GM21528 (cell line): ENCODE results near the gene CCDC148.
"Not testable (repeated sequence)": the region's sequence is repeated elsewhere in the genome, so short reads cannot be mapped to it uniquely, and the experiment has no call there.

ENCODE experiments used
- ATAC-seq: cut with Tn5 transposase; IDR thresholded peaks from one replicate; pipeline ENCODE4 v1.9.1; 2021; ENCODE audit warnings: mild to moderate bottlenecking, moderate library complexity; ENCODE audit not compliant: unreplicated experiment, low FRiP score

The CCDC148 gene

GRCh38 chr2:158312981-158313380 is 143.6 kb downstream of the CCDC148 start:
- no peak for ATAC-seq

- ATAC-seq = not testable (repeated sequence)
Measured at GRCh38 chr2:158310407-158310806, 146.1 kb downstream of the CCDC148 start.

- no peak for ATAC-seq
Measured at GRCh38 chr2:158305501-158305900, 151.1 kb downstream of the CCDC148 start.

GRCh38 chr2:158300394-158300793 is 156.2 kb downstream of the CCDC148 start:
- ATAC-seq = no peak

- ATAC-seq = no peak
Measured at GRCh38 chr2:158297606-158298005, 158.9 kb downstream of the CCDC148 start.

GRCh38 chr2:158297120-158297519 is 159.4 kb downstream of the CCDC148 start:
- ATAC-seq = no peak

GRCh38 chr2:158293722-158294121 is 162.8 kb downstream of the CCDC148 start:
- ATAC-seq = no peak

GRCh38 chr2:158291544-158292180 is 164.9 kb downstream of the CCDC148 start:
- no peak for ATAC-seq

- no peak for ATAC-seq
Measured at GRCh38 chr2:158290225-158290624, 166.3 kb downstream of the CCDC148 start.

GRCh38 chr2:158276619-158277471 is 179.7 kb downstream of the CCDC148 start:
- no peak for ATAC-seq

- ATAC-seq = no peak
Measured at GRCh38 chr2:158273791-158274190, 182.8 kb downstream of the CCDC148 start.

GRCh38 chr2:158270536-158270935 is 186.0 kb downstream of the CCDC148 start:
- ATAC-seq = no peak

- no peak for ATAC-seq
Measured at GRCh38 chr2:158269143-158269542, 187.4 kb downstream of the CCDC148 start.

- ATAC-seq = no peak
Measured at GRCh38 chr2:158266111-158266510, 190.4 kb downstream of the CCDC148 start.

- ATAC-seq = no peak
Measured at GRCh38 chr2:158255257-158255656, 201.3 kb downstream of the CCDC148 start.

- ATAC-seq = no peak
Measured at GRCh38 chr2:158253170-158253569, 203.4 kb downstream of the CCDC148 start.

- ATAC-seq = no peak
Measured at GRCh38 chr2:158251356-158251755, 205.2 kb downstream of the CCDC148 start.

GRCh38 chr2:158243392-158243791 is 213.2 kb downstream of the CCDC148 start:
- no peak for ATAC-seq

- no peak for ATAC-seq
Measured at GRCh38 chr2:158242280-158242679, 214.3 kb downstream of the CCDC148 start.

GRCh38 chr2:158240975-158241374 is 215.6 kb downstream of the CCDC148 start:
- ATAC-seq = no peak

- ATAC-seq = no peak
Measured at GRCh38 chr2:158239271-158239670, 217.3 kb downstream of the CCDC148 start.

- ATAC-seq = no peak
Measured at GRCh38 chr2:158234497-158234896, 222.1 kb downstream of the CCDC148 start.
